ENCODE results near the gene HIVEP1.

HIVEP1 gene

GRCh38 chr6:12111363-12111670 is 99.2 kb downstream of the HIVEP1 start:
- DNase-seq (ENCODE audit: low read depth) = no peak
- no peak overlapping the region for H3K4me3 ChIP-seq (replicated peaks; ENCODE audit: low read depth, low read length)
- TF ChIP-seq CTCF (IDR thresholded peaks at IDR 0.05; ENCODE audit: low read length, missing control alignments) = no peak

GRCh38 chr6:12112540-12113189 is 100.6 kb downstream of the HIVEP1 start:
- no peak for TF ChIP-seq CTCF (IDR thresholded peaks at IDR 0.05; ENCODE audit: low read length, missing control alignments)
- H3K4me3 ChIP-seq (replicated peaks; ENCODE audit: low read depth, low read length) = no peak overlapping the region
- no peak for DNase-seq (ENCODE audit: low read depth)

- no peak for TF ChIP-seq CTCF (IDR thresholded peaks at IDR 0.05; ENCODE audit: low read length, missing control alignments)
- DNase-seq (ENCODE audit: low read depth) = peak; percentile 79
- no peak overlapping the region for H3K4me3 ChIP-seq (replicated peaks; ENCODE audit: low read depth, low read length)
Observed at GRCh38 chr6:12113190-12113577, 101.1 kb downstream of the HIVEP1 start.

GRCh38 chr6:12114055-12114503 is 102.0 kb downstream of the HIVEP1 start:
- no peak for TF ChIP-seq CTCF (IDR thresholded peaks at IDR 0.05; ENCODE audit: low read length, missing control alignments)
- no peak overlapping the region for H3K4me3 ChIP-seq (replicated peaks; ENCODE audit: low read depth, low read length)
- DNase-seq (ENCODE audit: low read depth) = no peak

DNA sequence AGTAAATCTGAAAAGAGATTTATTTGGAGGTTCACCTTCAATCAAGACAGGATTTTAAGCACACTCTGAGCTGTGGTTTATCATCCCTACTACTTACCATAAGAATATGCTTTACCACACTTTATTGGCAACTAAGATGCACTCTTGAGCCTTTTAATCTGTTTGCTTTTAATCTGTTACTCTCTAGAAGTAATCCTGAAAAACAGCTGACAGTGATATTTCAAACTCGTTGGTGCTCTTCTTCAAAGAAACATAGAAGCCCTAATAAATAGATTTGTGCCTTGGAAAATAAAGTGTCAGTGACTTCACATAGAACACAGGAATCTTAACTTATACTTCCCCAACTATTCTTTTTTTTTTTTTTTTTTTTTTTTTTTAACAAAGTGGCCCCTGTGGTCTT is 102.9 kb downstream of the HIVEP1 start:
- DNase-seq (ENCODE audit: low read depth) = no peak
- no peak for TF ChIP-seq CTCF (IDR thresholded peaks at IDR 0.05; ENCODE audit: low read length, missing control alignments)
- no peak overlapping the region for H3K4me3 ChIP-seq (replicated peaks; ENCODE audit: low read depth, low read length)

DNA sequence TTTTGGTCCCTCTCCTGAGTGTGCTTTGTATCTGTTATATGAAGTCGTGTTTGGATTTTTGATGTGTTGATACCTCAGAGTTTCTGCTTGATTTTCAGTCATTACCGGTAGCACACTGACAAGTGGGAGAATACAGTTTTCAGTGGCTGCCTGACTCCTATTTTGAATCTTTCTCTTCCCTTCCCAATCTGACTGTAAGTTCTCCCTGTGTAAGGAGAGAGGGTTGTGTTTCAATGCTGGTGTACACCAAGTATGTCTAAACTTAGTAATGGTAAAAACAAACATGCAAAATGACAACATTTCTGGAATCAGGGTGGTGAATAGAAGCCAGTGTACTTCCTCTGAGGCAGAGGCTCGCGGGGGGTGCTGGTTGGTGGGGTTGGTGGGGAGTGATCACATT is 103.4 kb downstream of the HIVEP1 start:
- H3K4me3 ChIP-seq (replicated peaks; ENCODE audit: low read depth, low read length) = no peak overlapping the region
- DNase-seq (ENCODE audit: low read depth) = no peak
- no peak for TF ChIP-seq CTCF (IDR thresholded peaks at IDR 0.05; ENCODE audit: low read length, missing control alignments)

DNA sequence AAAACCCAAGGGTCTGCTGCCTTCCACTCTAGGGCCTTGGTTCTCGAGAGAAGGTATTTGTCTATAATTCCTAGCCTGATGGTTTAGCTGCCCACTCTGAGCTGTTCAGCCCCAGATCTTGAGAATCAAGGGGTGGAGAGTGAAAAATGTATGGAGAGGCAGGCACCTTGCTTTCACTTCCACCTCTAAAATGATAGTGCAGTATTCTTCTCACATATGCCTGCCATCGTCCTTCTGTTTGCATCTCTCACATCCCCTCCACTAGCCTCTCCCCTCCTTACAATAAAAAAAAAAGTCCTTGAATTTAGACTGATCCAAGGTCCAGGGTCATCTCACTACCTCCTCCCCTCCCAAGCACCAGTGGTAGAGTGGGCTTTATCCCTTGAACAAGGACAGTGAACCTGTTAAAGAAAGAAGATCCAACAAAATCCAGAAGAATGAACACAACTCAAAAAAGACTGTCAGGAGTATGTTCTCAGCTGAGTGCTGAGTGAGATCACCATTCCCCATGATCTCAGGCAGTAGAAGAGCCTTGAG is 104.2 kb downstream of the HIVEP1 start:
- DNase-seq (ENCODE audit: low read depth) = no peak
- H3K4me3 ChIP-seq (replicated peaks; ENCODE audit: low read depth, low read length) = no peak overlapping the region
- no peak for TF ChIP-seq CTCF (IDR thresholded peaks at IDR 0.05; ENCODE audit: low read length, missing control alignments)

Measured in fibroblast of pulmonary artery (primary cell).